Glomerular visceral epithelial cell (primary cell): ENCODE measurements around the gene MEFV.
A peak's percentile ranks its signal among the peaks of the same experiment; 100 is the strongest.
"Not testable (repeated sequence)": the region's sequence is repeated elsewhere in the genome, so short reads cannot be mapped to it uniquely, and the experiment has no call there.

ENCODE experiments used
- DNase-seq: peaks from one replicate; pipeline ENCODE4 v3.0.0-alpha.2; 2016; ENCODE audit errors: extremely low spot score

The MEFV gene

GRCh38 chr16:3270718-3271117 lies 14.3 kb upstream of the MEFV start:
- not testable (repeated sequence) for DNase-seq

DNA sequence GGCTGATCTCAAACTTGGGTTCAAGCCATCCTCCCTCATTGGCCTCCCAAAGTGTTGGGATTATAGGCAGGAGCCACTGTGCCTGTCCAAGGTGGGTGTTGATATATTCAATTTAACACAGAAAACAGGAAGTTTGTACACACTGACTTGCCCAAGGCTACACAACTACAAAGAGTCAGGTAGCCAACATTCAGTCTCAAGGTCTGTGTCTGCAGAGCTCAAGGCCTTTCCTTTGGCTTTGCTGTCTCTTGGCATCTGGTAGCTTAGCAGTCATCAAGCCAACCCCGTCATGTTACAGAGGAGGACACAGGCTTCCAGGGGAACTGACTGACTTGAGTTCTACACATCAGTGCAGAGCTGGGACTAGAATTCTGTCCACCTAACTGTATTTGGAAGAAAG lies 11.9 kb upstream of the MEFV start:
- DNase-seq = no peak

GRCh38 chr16:3266873-3267537 lies 10.6 kb upstream of the MEFV start:
- DNase-seq = peak; percentile 30

GRCh38 chr16:3264137-3265036 lies 8.0 kb upstream of the MEFV start:
- peak; percentile 96 for DNase-seq

GRCh38 chr16:3262517-3262916 lies 6.1 kb upstream of the MEFV start:
- no peak for DNase-seq

- no peak for DNase-seq
Measured at GRCh38 chr16:3259836-3260235, 3.4 kb upstream of the MEFV start.

DNA sequence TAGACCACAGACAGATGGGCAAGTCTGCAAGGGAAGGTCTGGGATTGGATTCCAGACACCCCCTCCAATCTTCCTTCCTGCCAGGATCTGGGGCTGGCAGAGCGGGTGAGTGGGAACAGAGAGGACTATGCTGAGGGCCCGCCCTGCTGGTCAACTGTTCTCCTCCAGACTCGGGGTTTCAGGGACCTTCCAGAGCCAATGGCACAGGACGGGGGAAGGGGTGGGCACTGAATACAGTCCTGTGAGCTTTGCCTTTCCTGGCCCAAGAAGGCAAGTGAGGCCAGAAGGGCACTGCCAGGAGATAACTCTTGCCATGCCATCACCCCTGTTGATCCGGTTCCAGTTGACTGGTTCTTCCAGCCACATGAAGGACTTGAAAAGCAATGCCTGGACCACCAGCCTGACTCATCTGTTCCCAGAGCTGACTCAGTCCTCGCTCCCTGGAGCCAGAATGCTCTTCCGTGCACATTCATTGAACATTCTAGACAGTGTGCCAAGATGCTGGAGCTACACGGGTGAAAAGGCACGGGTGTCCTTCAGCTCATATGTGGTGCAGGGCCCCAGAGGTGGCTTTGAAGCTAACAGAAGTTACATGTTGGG lies 533 bp upstream of the MEFV start:
- peak; percentile 93 for DNase-seq

- DNase-seq = no peak
Measured at GRCh38 chr16:3254309-3254708, 2.1 kb downstream of the MEFV start.

DNA sequence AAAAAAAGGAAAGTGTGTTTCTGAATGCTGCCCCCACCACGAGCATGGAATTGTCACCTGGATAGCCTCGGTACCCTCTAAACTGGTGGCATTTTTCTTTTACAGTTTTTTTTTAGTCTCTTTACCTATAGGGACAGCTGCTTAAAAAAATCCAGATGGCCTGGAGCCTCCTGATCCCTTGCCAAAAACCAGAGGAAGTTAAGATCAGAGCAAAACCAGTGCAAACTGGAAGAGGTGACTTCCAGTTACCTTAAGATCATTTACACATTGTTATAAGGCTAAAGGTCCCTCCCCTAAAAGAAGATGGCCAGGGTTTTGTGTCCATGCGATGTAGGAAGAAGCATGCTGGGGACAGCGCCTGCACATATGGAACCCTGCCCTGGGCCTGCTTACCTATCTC lies 3.5 kb downstream of the MEFV start:
- DNase-seq = no peak

GRCh38 chr16:3249451-3249850 lies 7.0 kb downstream of the MEFV start:
- DNase-seq = no peak

DNA sequence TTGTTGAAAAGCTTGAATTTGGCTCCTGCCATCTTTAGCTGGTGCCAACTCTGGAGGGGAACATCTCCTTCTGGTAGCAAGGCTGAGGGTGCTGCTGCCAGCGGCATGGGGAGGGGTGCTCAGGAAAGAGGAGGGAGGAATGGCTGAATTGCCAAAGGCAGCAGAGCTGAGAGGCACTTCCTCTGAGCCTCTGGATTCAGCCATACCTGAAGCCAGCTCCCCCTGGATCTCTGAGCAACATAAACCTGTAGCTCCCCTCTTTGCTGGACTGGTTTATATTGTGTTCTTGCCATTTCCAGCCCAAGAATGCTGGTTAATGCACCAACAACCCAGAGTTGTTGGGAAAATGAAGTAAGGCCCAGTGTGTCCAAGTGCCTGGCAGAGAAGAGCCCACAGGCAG lies 7.4 kb downstream of the MEFV start:
- DNase-seq = no peak

DNA sequence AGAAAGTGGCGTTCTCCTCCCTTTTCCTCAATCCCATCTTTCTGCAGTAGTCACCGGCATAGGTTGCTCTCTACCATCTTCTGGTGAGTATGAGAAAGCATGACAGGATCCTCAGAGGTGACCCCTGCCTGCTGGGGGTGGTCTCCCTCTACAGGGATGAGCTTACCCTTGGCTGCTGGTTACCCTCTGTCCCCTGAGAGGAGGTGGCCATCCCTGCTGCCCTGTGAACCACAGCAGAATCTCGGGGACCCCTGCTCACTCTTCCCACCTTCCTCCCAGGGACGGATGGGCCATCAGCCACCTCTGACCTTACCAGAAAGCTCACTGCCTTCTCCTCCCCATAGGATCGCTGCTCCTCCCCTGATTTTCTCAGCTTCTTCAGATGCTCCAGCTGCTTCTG lies 7.8 kb downstream of the MEFV start:
- no peak for DNase-seq

DNA sequence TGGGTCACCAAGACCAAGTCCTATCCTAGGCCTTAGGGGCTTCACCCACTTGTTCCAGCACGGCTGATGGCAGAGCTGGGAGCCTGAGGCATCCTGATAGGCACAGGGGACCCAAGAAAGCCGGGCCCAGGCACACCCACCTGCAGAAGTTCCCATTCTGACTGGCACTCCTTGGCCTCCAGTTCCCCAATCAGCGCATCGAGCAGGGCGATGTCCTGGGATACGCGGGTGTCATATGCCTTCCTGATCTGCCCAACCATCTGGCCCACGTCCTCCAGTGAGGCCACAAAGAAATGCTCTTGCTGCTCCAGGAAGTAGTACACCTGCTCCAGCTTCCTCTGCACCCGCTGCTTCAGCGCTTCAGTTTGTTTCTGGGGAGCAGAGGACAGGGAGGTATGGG lies 9.6 kb downstream of the MEFV start:
- DNase-seq = no peak

DNA sequence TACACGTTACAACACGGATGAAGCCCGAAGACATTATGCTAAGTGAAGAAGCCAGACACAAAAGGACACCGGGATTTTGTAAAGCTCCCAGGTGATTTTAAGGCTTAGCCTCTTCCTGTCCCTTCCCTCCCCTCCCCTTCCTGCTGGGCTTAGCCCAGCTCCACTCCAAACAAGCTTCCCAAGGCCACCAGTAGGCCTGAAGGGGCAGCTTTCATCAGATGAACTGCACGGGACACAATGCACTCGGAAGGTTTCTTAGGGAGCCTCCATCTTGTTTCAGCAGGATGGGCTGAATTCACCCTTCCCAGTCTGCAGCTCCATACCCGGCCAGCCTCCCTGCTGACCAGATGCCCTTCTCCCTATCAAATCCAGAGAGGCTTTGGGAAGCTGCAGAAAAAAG lies 10.4 kb downstream of the MEFV start:
- no peak for DNase-seq

DNA sequence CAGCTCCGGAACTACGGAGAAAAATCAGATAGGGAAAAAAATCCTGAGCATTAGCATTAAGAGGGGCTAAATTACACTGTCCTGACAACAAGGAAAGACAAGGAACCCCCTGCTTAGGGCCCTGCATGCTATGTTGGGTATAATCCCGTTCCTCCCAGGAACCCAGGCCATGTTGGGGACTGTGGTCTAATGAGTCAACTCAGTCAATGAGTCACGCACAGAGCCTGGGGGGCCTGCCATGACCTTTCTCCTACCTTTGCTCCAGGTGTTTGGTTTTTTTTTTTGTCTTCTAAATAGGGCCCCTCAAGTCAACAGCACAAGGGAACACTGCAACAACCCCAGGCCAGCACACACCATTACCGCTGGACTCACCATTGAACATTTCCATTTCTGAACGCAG lies 12.6 kb downstream of the MEFV start:
- DNase-seq = no peak

DNA sequence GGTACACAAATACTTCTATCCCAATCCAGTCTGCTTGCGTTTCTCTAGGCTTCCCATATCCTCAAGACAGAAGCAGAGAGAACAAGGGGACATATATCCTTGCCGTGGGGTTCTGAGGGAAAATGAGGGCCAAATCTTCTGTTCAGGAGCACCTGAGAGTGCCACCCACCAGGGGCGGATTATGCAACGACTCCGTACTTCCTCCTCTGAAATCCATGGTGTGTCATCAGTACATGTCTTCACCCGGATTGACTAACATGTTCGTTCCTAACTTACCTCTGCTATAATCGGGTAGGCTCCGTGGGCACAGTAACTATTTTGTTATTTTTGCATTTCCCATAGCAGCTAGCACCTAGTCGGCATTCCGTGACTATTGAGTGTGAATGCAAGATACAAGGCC lies 13.7 kb downstream of the MEFV start:
- no peak for DNase-seq

DNA sequence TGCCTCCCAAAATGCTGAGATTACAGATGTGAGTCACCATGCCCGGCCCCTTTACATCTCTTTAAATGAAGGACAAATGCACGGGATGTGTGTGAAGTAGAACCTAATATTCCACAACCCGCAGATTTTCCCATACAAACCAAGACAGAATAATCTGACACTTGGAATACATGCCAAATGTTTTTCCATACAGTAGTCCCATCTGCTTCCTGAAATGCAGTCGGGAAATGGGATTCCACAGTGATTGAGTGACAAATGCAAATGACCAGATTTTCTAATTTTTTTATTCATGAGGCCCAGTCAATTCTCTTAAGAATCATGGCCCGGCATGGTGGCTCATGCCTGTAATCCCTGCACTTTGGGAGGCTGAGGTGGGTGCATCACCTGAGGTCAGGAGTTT lies 14.7 kb downstream of the MEFV start:
- no peak for DNase-seq

DNA sequence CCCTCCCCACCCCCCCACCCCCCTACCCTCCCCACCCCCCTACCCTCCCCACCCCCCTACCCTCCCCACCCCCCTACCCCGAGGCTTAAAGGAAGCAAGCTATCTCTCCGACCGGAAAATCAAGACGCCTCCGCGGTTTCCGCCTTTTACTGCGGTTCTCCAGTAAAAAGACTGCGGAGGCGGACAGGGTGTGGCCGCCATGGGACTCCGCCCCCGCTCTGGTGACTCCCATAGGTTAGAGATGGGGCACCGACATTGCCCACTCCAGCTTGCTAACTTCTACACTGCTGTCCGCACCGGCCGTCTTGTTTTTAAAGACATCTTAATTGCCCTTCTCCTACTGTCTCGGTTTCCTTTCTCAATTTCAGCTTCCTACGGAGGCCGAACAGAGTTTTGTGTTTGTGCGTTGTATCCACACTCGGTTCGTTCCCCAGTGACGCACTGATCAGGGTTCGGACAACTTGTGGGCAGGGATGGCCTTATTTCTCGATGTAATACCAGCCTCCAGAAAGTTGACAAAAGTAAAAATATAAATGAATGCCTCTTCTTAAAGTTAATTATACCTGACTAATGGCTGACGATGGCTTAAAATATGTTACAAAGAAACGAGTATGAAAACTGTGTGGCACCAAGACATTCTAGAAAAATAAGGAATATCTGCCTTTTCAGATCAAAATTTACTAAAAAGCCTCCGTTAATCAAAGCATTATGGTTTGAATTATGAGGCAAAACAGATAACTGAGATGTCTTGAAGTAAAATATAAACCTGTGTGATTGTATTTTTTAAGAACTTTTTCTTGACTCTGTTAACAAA lies 20.4 kb downstream of the MEFV start:
- DNase-seq = no peak

GRCh38 chr16:3234857-3235561 lies 21.4 kb downstream of the MEFV start, which contains the start of gene ZNF200:
Gene ZNF200 (minus strand): TSS chr16:3235158. CDS start chr16:3233755, 1,403 bp downstream.
- DNase-seq = peak; percentile 91

GRCh38 chr16:3234543-3234856 lies 21.9 kb downstream of the MEFV start:
- no peak for DNase-seq

DNA sequence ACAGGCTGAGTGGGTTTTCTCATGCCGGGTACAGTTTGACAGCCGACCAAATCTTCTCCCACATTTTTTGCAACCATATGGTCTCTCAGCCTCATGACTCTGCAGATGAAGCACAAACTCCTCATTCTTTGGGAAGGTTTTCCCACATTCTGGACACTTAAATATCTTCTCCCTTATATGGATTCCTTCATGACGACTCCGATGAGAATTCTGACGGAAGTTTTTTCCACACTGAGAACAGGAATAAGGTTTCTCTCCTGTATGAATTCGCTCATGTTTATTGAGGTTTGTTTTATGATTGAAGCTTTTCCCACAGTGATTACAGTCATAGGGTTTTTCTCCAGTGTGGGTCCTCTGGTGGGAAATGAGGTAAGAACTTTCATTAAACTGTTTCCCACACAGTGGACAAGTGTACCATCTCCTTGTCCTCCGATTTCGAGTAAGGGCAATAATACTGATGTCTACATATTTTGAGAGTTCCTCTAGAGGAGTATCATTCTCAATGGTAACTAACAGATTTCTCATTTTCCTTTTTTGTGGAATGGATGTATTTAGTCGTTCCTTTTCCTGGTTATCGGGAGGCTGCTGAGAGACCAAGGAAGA lies 32.4 kb downstream of the MEFV start:
- no peak for DNase-seq
